SU-DHL-6 (cell line): ENCODE data around the gene MUC6.

Experiments used
- EZH2phosphoT487 ChIP-seq: fragments of 200-600 bp; sonication (generic), shearing (Covaris generic); conservative IDR thresholded peaks from 2 replicates; pipeline ENCODE4 v1.6.1; 2018; ENCODE audit warnings: mild to moderate bottlenecking, antibody characterized with exemption, low read length, moderate library complexity, mixed read lengths
- TF ChIP-seq, protein P1 (sequence below): fragments of 200-600 bp; sonication (generic); IDR thresholded peaks from one replicate; pipeline ENCODE4 v1.5.1; 2017; ENCODE audit warnings: antibody characterized with exemption, mild to moderate bottlenecking, low read length, moderate library complexity; ENCODE audit not compliant: insufficient read depth, poor library complexity, severe bottlenecking

DNA sequence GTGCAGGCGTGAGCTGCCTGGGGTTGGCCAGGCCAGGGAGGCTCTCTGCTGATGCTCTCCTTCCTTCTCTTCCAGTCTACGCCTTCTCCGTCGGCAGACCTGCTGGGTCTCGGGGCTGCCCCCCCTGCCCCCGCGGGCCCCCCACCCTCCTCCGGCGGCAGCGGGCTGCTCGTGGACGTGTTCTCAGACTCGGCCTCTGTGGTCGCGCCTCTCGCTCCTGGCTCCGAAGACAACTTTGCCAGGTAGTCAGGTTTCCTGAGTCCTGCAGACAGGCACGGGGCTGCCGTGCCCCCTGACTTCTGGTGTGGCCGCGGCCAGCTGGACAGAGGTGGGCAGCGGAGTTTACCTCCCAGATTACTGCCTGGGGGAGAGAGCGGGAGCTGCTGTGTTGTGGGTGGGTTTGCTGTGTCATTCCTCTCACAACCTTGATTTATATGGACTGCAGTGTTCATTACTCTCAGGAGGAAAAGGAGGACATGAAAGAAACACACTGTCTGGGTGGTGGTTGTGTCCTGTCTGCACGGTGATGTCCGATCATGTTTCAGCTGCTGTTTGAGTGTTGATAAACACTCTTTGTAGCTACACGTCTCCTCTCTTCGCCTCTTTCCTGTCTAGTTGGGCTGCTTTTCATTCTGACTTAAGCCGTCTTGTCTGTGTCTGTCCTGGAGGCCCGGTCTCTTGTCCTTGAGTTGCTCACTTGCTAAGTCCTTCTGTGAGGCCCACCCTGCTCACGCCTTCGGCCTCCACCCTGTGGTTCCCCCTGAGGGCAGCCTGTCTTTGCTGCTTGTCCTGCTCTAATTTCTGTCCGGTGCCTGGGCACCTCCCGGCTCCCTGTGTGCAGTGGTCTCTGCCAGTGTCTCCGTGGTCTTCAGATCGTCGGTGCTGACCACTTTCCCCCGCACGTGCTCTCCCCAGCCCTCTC lies 35.9 kb downstream of the MUC6 start:
- TF ChIP-seq, protein P1, sequence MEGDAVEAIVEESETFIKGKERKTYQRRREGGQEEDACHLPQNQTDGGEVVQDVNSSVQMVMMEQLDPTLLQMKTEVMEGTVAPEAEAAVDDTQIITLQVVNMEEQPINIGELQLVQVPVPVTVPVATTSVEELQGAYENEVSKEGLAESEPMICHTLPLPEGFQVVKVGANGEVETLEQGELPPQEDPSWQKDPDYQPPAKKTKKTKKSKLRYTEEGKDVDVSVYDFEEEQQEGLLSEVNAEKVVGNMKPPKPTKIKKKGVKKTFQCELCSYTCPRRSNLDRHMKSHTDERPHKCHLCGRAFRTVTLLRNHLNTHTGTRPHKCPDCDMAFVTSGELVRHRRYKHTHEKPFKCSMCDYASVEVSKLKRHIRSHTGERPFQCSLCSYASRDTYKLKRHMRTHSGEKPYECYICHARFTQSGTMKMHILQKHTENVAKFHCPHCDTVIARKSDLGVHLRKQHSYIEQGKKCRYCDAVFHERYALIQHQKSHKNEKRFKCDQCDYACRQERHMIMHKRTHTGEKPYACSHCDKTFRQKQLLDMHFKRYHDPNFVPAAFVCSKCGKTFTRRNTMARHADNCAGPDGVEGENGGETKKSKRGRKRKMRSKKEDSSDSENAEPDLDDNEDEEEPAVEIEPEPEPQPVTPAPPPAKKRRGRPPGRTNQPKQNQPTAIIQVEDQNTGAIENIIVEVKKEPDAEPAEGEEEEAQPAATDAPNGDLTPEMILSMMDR: no peak
- no peak for TF ChIP-seq EZH2phosphoT487
